GM23248 (cell line): ENCODE measurements around the gene RAD51B. TPM values are rescaled to one million over a fixed set of nuclear protein-coding genes. Genes with fewer than 3 reads are reported as not detected.

ENCODE experiments used
- DNase-seq: peaks from one replicate; pipeline ENCODE4 v3.0.0-alpha.2; 2015
- H2AFZ ChIP-seq: fragments of 200-600 bp; sonication (generic); 2 replicates; pipeline ENCODE4 v1.6.1; 2016; ENCODE audit warnings: antibody characterized with exemption
- H3F3A ChIP-seq: fragments of 200-600 bp; sonication (generic); 2 replicates; pipeline ENCODE4 v1.6.1; 2016; ENCODE audit warnings: mild to moderate bottlenecking, antibody characterized with exemption, mixed run types; ENCODE audit not compliant: insufficient read depth
- H3K27ac ChIP-seq: fragments of 200-600 bp; sonication (generic); 2 replicates; pipeline ENCODE4 v1.5.1; 2016; ENCODE audit warnings: mild to moderate bottlenecking
- H3K27me3 ChIP-seq: fragments of 200-600 bp; sonication (generic); replicated peaks from 2 replicates; pipeline ENCODE4 v1.6.1; 2016; ENCODE audit warnings: mild to moderate bottlenecking; ENCODE audit not compliant: insufficient read depth
- H3K36me3 ChIP-seq: fragments of 200-600 bp; sonication (generic); 2 replicates; pipeline ENCODE4 v1.6.1; 2016; ENCODE audit warnings: low read depth, mild to moderate bottlenecking
- H3K4me1 ChIP-seq: fragments of 200-600 bp; sonication (generic); 2 replicates; pipeline ENCODE4 v1.6.1; 2016; ENCODE audit warnings: mild to moderate bottlenecking; ENCODE audit not compliant: insufficient read depth
- H3K4me2 ChIP-seq: fragments of 200-600 bp; sonication (generic); one replicate; pipeline ENCODE4 v1.6.1; 2016; ENCODE audit warnings: mild to moderate bottlenecking; ENCODE audit not compliant: unreplicated experiment
- H3K4me3 ChIP-seq: fragments of 200-600 bp; sonication (generic); 2 replicates; pipeline ENCODE4 v1.5.1; 2016; ENCODE audit warnings: mild to moderate bottlenecking
- H3K79me2 ChIP-seq: fragments of 200-600 bp; sonication (generic); 2 replicates; pipeline ENCODE4 v1.6.1; 2016; ENCODE audit warnings: mild to moderate bottlenecking; ENCODE audit not compliant: insufficient read depth
- H3K9ac ChIP-seq: fragments of 200-600 bp; sonication (generic); 2 replicates; pipeline ENCODE4 v1.6.1; 2016; ENCODE audit warnings: mild to moderate bottlenecking
- H3K9me2 ChIP-seq: fragments of 200-600 bp; sonication (generic); 2 replicates; pipeline ENCODE4 v1.6.1; 2016; ENCODE audit warnings: mixed run types, mild to moderate bottlenecking, moderate library complexity; ENCODE audit not compliant: insufficient read depth
- H3K9me3 ChIP-seq: fragments of 200-600 bp; sonication (generic); one replicate; pipeline ENCODE4 v1.6.1; 2017; ENCODE audit warnings: low read depth
- H4K20me1 ChIP-seq: fragments of 200-600 bp; sonication (generic); 2 replicates; pipeline ENCODE4 v1.6.0; 2016; ENCODE audit not compliant: insufficient read depth
- EZH2 ChIP-seq: fragments of 200-600 bp; sonication (generic); IDR thresholded peaks from 2 replicates; pipeline ENCODE4 v1.6.1; 2018; ENCODE audit warnings: antibody characterized with exemption, mild to moderate bottlenecking; ENCODE audit not compliant: insufficient read depth, poor library complexity, severe bottlenecking
- EZH2phosphoT487 ChIP-seq: fragments of 200-600 bp; sonication (generic); IDR thresholded peaks from 2 replicates; pipeline ENCODE4 v1.6.1; 2018; ENCODE audit warnings: antibody characterized with exemption, moderate library complexity, mild to moderate bottlenecking, low read depth; ENCODE audit not compliant: insufficient read depth
- WGBS, 2 experiments: methylation state at CpG; one replicate each; pipeline ENCODE4 v1.1.6; 2015 to 2017; ENCODE audit warnings: low lambda C conversion rate in 2 of 2, low coverage in 1 of 2; ENCODE audit errors: missing lambda C conversion rate in 2 of 2; 5-methylcytosine and 5-hydroxymethylcytosine counted together
- in situ Hi-C: fragments of 300-500 bp; cut with MboI; formaldehyde crosslinking; loops from 2 replicates; pipeline ENCODE4 v1.15.0; 2020
- polyA plus RNA-seq: library from polyadenylated mRNA; unstranded; fragments of >200 nt; fragmentation: Nextera tagmentation; extraction: Ambion mirVana; gene quantifications from 2 replicates; pipeline ENCODE4 v1.2.1, GENCODE V29; 2016
- total RNA-seq: library from RNA; depleted of rRNA; stranded (reverse); fragments of >200 nt; shearing (Covaris generic); gene quantifications from 2 replicates; pipeline ENCODE4 v1.2.3, GENCODE V29; 2014

RAD51B gene
- total and polyA plus RNA-seq, 2 experiments from 2014 or later, result 4.0 to 8.8 TPM

DNA sequence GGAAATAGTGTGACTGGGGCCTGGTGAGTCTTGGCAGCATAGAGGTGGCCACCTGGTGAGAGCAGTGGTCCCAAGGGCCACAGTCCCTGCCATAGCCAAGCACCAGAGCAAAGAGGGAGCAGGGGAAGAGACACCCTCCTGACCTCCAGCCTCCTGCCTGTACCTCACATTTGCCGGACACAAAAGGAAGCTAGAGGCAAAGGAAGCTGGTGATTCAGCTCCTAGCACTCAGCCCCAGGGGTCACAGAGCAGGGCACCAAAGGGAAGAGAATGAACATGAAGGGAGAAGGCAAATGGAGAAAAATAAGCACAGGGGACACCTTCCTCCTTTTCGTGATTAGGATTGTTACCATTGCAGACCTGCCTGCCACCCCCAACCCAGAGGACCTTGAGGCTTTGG is 756.5 kb downstream of the RAD51B start:
- H3K27ac ChIP-seq, result peak overlapping the region; percentile 96
- H3K27me3 ChIP-seq, result no peaks in the 10 kb centered on the region
- H3F3A ChIP-seq, result peaks cover 26% of the 10 kb centered on the region
- no peak overlapping the region for H3K4me3 ChIP-seq
- no peaks in the 10 kb centered on the region for H4K20me1 ChIP-seq
- 50 to 57% methylated on average over 2 of the region's 2 CpGs for WGBS, 2 experiments
- TF ChIP-seq EZH2 (no peak), EZH2phosphoT487 (no peak)
- no peaks in the 10 kb centered on the region for H3K36me3 ChIP-seq
- H3K4me2 ChIP-seq, result peak overlapping the region; percentile 24
- in situ Hi-C loops, result no loop called here
- H3K4me1 ChIP-seq, result peaks cover 38% of the 10 kb centered on the region
- DNase-seq, result peak; percentile 47
- H3K9ac ChIP-seq, result 0 out of 2 replicates have a peak overlapping the region, but pooled peaks have one; percentile 58
- H3K9me3 ChIP-seq, result no peaks in the 10 kb centered on the region
- no peaks in the 10 kb centered on the region for H3K79me2 ChIP-seq
- no peaks in the 10 kb centered on the region for H3K9me2 ChIP-seq
- H2AFZ ChIP-seq, result peak overlapping the region; percentile 4; the same call in 1 of the 2 replicates

DNA sequence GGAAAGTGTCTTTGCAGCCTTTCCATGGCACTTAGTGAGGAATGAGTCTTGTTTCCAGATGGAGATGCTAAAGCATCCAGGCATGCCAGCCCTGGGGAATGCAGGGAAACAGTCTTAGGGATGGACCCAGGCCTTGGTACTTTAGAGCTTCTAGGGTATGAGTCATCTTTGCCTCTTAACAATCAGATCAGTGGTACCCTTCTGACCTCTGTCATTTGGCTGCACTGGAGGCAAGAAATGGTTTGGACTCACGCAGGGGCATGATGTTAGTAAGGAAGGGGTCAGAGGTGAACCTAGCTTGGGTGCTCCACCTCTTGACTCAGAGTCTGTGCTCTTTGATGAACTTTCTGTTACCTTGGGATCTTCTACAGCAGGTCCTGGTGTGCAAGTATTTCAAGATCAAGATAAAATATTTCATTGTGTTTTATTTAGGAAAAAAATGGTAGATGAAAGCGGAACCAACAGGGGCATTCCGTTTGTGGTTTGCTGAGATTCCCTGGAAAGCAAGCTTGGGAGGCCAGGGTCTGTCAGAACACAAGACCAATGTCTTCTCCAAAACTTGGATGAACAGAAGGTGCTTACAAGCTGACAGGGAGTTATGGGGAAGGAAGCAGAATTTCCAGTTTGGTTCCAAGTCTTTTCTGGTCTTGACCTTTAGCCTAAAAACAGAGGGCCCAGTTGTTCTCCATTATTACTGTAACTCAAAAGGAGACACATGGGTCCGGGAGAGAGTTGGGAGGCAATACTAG is 757.1 kb downstream of the RAD51B start:
- WGBS, 2 experiments, result 73 to 82% methylated on average over 4 of the region's 4 CpGs
- H3K27ac ChIP-seq, result peak overlapping the region; percentile 96
- peak overlapping the region; percentile 5 for H3K4me2 ChIP-seq
- no peaks in the 10 kb centered on the region for H4K20me1 ChIP-seq
- no peak overlapping the region for H3K4me3 ChIP-seq
- peaks cover 38% of the 10 kb centered on the region for H3K4me1 ChIP-seq
- H3K9me3 ChIP-seq, result no peaks in the 10 kb centered on the region
- in situ Hi-C loops, result no loop called here
- 0 out of 2 replicates have a peak overlapping the region, but pooled peaks have one; percentile 4 for H2AFZ ChIP-seq
- H3K36me3 ChIP-seq, result no peaks in the 10 kb centered on the region
- no peaks in the 10 kb centered on the region for H3K9me2 ChIP-seq
- peak overlapping the region; percentile 58 for H3K9ac ChIP-seq
- no peaks in the 10 kb centered on the region for H3K27me3 ChIP-seq
- H3K79me2 ChIP-seq, result no peaks in the 10 kb centered on the region
- H3F3A ChIP-seq, result peaks cover 26% of the 10 kb centered on the region
- DNase-seq, result peak; percentile 64
- TF ChIP-seq EZH2phosphoT487, result no peak
- no peak for TF ChIP-seq EZH2

DNA sequence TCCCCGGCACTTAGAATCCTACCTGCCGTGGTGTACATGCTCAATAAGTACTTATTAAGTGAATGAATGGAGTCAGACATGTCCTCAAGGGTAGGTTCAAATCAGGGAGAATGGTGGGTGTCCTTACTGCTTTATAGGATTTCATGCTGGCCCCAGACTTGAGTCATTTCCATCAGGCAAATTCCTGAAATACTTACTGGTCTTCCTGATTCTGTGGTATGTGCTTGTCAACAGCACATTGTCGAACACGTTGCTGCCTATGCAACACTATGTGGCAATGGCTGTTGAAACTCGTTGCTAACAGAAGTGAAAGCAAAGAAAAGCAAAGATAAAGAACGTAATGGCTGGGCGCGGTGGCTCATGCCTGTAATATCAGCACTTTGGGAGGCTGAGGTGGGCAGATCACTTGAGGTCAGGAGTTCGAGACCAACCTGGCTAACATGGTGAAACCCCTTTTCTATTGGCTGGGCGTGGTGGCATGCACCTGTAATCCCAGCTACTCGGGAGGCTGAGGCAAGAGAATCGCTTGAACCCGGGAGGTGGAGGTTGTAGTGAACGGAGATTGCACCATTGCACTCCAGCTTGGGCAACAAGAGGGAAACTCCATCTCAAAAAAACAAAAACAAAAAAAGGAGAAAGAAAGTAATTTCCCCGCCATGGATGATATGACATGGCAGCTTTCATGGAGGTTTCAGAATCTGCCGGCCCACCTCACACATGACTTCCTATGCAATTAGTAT is 758.4 kb downstream of the RAD51B start:
- Histone ChIP-seq H3K9ac (peak overlapping the region; percentile 63), H2AFZ (no peak overlapping the region), H3K9me2 (no peaks in the 10 kb centered on the region), H4K20me1 (no peaks in the 10 kb centered on the region), H3K4me3 (no peak overlapping the region), H3K27me3 (no peaks in the 10 kb centered on the region), H3K27ac (peak overlapping the region; percentile 96), H3K9me3 (no peaks in the 10 kb centered on the region), H3K36me3 (no peaks in the 10 kb centered on the region), H3K4me2 (peak overlapping the region; percentile 55), H3K4me1 (peaks cover 38% of the 10 kb centered on the region), H3K79me2 (no peaks in the 10 kb centered on the region), H3F3A (peaks cover 26% of the 10 kb centered on the region)
- in situ Hi-C loops, result no loop called here
- TF ChIP-seq EZH2phosphoT487 (peak; percentile 85), EZH2 (no peak)
- DNase-seq, result peak; percentile 98
- WGBS, 2 experiments, result 38% methylated on average over 16 of the region's 16 CpGs

- Histone ChIP-seq H3K27me3 (no peaks in the 10 kb centered on the region), H3K9me2 (no peaks in the 10 kb centered on the region), H4K20me1 (no peaks in the 10 kb centered on the region), H3K27ac (peak overlapping the region; percentile 96), H3K9me3 (no peaks in the 10 kb centered on the region), H3K9ac (peak overlapping the region; percentile 63), H3K4me2 (peak overlapping the region; percentile 40), H3K36me3 (no peaks in the 10 kb centered on the region), H3K79me2 (no peaks in the 10 kb centered on the region), H3K4me1 (peaks cover 38% of the 10 kb centered on the region), H3K4me3 (no peak overlapping the region), H3F3A (peaks cover 26% of the 10 kb centered on the region), H2AFZ (no peak overlapping the region)
- TF ChIP-seq EZH2 (no peak), EZH2phosphoT487 (no peak)
- 89 to 95% methylated on average over 2 of the region's 2 CpGs for WGBS, 2 experiments
- DNase-seq, result no peak
- in situ Hi-C loops, result no loop called here
Observed at GRCh38 chr14:68578597-68578996, 759.0 kb downstream of the RAD51B start.
